ENCODE results near the gene LYSMD4.

- TF ChIP-seq CTCF (IDR thresholded peaks at IDR 0.05; ENCODE audit: borderline replicate concordance, extremely low read depth, low read length, poor library complexity, severe bottlenecking) (no peak), EZH2 (IDR thresholded peaks at IDR 0.05; ENCODE audit: borderline replicate concordance, low read depth, low read length, severe bottlenecking) (no peak)
Observed at GRCh38 chr15:99719096-99719541, 14.1 kb downstream of the LYSMD4 start.
